Endothelial cell of umbilical vein (primary cell): ENCODE data around the gene CARNS1. TPM values are rescaled to one million over a fixed set of nuclear protein-coding genes. Genes with fewer than 3 reads are reported as not detected.

Experiments
- BruUV-seq: library from RNA; stranded (reverse); fragments of 400-500 nt; replicated peaks from 2 replicates; lab custom pipeline; 2021; lab: Mats Ljungman, UMichigan
- CTCF ChIA-PET: fragments of 300-600, 350-600 bp; sonication (Branson Sonifier 250); formaldehyde crosslinking; loops from one replicate; lab custom pipeline; 2021; ENCODE audit warnings: antibody characterized with exemption, inconsistent platforms; lab: Charles Lee
- POLR2A ChIA-PET: fragments of 300-600, 350-600 bp; sonication (Branson Sonifier 250); formaldehyde crosslinking; loops from one replicate; lab custom pipeline; 2021; ENCODE audit warnings: antibody characterized with exemption, inconsistent platforms; lab: Charles Lee
- DNase-seq: peaks from one replicate; pipeline ENCODE4 v3.0.0-alpha.2; 2011; ENCODE audit warnings: low read depth, low spot score
- FAIRE-seq: peaks from 2 replicates; lab custom pipeline; 2011; peaks lifted over from hg19 to GRCh38; lab: Jason Lieb, UNC
- H2AFZ ChIP-seq: 2 replicates; pipeline ENCODE4 v1.6.0; 2012; ENCODE audit warnings: low read depth, low read length, control low read depth, inconsistent platforms
- H3K27ac ChIP-seq: 2 replicates; pipeline ENCODE4 v1.5.1; 2011; ENCODE audit warnings: low read depth, mild to moderate bottlenecking, control low read depth, low read length, moderate library complexity; ENCODE audit not compliant: insufficient read depth
- H3K27me3 ChIP-seq, 2 experiments: 2 replicates each; pipeline versions ENCODE4 v1.6.0 to v1.6.1; 2011; ENCODE audit warnings: low read length in 2 of 2, mixed read lengths in 1 of 2; ENCODE audit not compliant: control insufficient read depth in 2 of 2, insufficient read depth in 2 of 2
- H3K36me3 ChIP-seq, 2 experiments: 2 replicates in 1 of 2; 3 replicates in 1 of 2; pipeline ENCODE4 v1.5.1; 2011; ENCODE audit warnings: low read length in 2 of 2, mild to moderate bottlenecking in 1 of 2, moderate library complexity in 1 of 2; ENCODE audit not compliant: control insufficient read depth in 2 of 2, insufficient read depth in 2 of 2; ENCODE audit errors: extremely low read depth in 1 of 2
- H3K4me1 ChIP-seq: 3 replicates; pipeline ENCODE4 v1.5.1; 2011; ENCODE audit warnings: mild to moderate bottlenecking, low read length; ENCODE audit not compliant: control insufficient read depth, insufficient read depth; ENCODE audit errors: extremely low read depth
- H3K4me2 ChIP-seq: 2 replicates; pipeline ENCODE4 v1.6.1; 2011; ENCODE audit warnings: low read length, control low read depth, mixed read lengths; ENCODE audit not compliant: insufficient read depth
- H3K4me3 ChIP-seq, 3 experiments: fragments of 200-600 bp in 1 of 3; sonication (generic), shearing (Covaris generic) in 1 of 3; replicated peaks in 1 of 3; 2 replicates each; pipeline ENCODE4 v1.5.1; 2011 to 2016; ENCODE audit warnings: control low read depth in 3 of 3, low read length in 3 of 3, mild to moderate bottlenecking in 2 of 3, inconsistent platforms in 1 of 3, low read depth in 1 of 3, moderate library complexity in 1 of 3; ENCODE audit not compliant: insufficient read depth in 1 of 3
- H3K79me2 ChIP-seq: 2 replicates; pipeline ENCODE4 v1.6.0; 2012; ENCODE audit warnings: low read length, inconsistent platforms; ENCODE audit not compliant: control insufficient read depth, insufficient read depth
- H3K9ac ChIP-seq: replicated peaks from 2 replicates; pipeline ENCODE3; 2011; ENCODE audit warnings: low read length, control low read depth; ENCODE audit not compliant: insufficient read depth; ENCODE audit errors: extremely low read depth
- H3K9me1 ChIP-seq: replicated peaks from 3 replicates; pipeline ENCODE4 v1.6.0; 2011; ENCODE audit warnings: mild to moderate bottlenecking, low read length; ENCODE audit not compliant: control insufficient read depth, insufficient read depth; ENCODE audit errors: extremely low read depth
- H3K9me3 ChIP-seq: replicated peaks from 2 replicates; pipeline ENCODE4 v1.5.1; 2012; ENCODE audit warnings: low read length, inconsistent platforms; ENCODE audit not compliant: control insufficient read depth, insufficient read depth
- H4K20me1 ChIP-seq: replicated peaks from 2 replicates; pipeline ENCODE3; 2011; ENCODE audit warnings: mild to moderate bottlenecking, low read length; ENCODE audit not compliant: control insufficient read depth, insufficient read depth; ENCODE audit errors: extremely low read depth
- EZH2 ChIP-seq: IDR thresholded peaks from 2 replicates; pipeline ENCODE4 v1.6.1; 2012; ENCODE audit warnings: borderline replicate concordance, low read depth, mild to moderate bottlenecking, moderate library complexity, low read length, inconsistent platforms; ENCODE audit not compliant: severe bottlenecking
- FOS ChIP-seq: IDR thresholded peaks from 2 replicates; pipeline ENCODE4 v1.6.1; 2011; ENCODE audit warnings: mild to moderate bottlenecking, low read length, moderate library complexity, borderline replicate concordance; ENCODE audit not compliant: insufficient read depth
- GATA2 ChIP-seq: IDR thresholded peaks from 2 replicates; pipeline ENCODE4 v1.7.0; 2011; ENCODE audit warnings: low read depth, mild to moderate bottlenecking, moderate library complexity, mixed read lengths, low read length; ENCODE audit not compliant: insufficient read length, insufficient read depth
- JUN ChIP-seq: IDR thresholded peaks from 2 replicates; pipeline ENCODE4 v1.6.1; 2011; ENCODE audit warnings: borderline replicate concordance, low read depth; ENCODE audit not compliant: insufficient read length, insufficient read depth
- MYC ChIP-seq: IDR thresholded peaks from one replicate; pipeline ENCODE4 v1.6.1; 2011; ENCODE audit warnings: mild to moderate bottlenecking, low read depth, low read length
- POLR2A ChIP-seq: IDR thresholded peaks from 2 replicates; pipeline ENCODE4 v1.6.1; 2012; ENCODE audit warnings: low read depth, mild to moderate bottlenecking, control low read depth, low read length
- POLR2AphosphoS5 ChIP-seq: IDR thresholded peaks from 2 replicates; pipeline ENCODE4 v1.6.1; 2012; ENCODE audit warnings: low read depth, mild to moderate bottlenecking, control low read depth, low read length, moderate library complexity; ENCODE audit not compliant: insufficient read depth
- dilution Hi-C: fragments of 300-500 bp; cut with MboI; formaldehyde crosslinking; loops from one replicate; pipeline ENCODE4 v1.15.0; 2019; ENCODE audit warnings: low sequenced_read_pairs; ENCODE audit not compliant: extremely low pct_ligation_motif_present
- intact Hi-C: fragments of 100-400 bp; cut with micrococcal nuclease; formaldehyde crosslinking; loops from one replicate; pipeline ENCODE4 v1.10.0; 2022
- polyA plus RNA-seq, 4 experiments: library from polyadenylated mRNA; depleted of rRNA in 3 of 4; stranded (reverse) in 3 of 4; unstranded in 1 of 4; fragments of >200 nt; gene quantifications; 2 replicates each; pipeline versions ENCODE4 v1.2.1 to v1.2.3, GENCODE V29; 2011 to 2012; ENCODE audit warnings: missing spikeins in 1 of 4
- total RNA-seq: library from RNA; stranded (reverse); gene quantifications from 2 replicates; pipeline ENCODE4 v1.2.3, GENCODE V29; 2021
- TF ChIP-seq, protein P1 (sequence below), 2 donors: IDR thresholded peaks; 1 replicate in 1 of 2; 2 replicates in 1 of 2; pipeline ENCODE4 v1.5.1; 2011; ENCODE audit warnings: low read length in 2 of 2, mild to moderate bottlenecking in 2 of 2, moderate library complexity in 2 of 2, control low read depth in 1 of 2, inconsistent platforms in 1 of 2, low read depth in 1 of 2; ENCODE audit not compliant: insufficient read depth in 1 of 2; ENCODE audit errors: extremely low read depth in 1 of 2
- TF ChIP-seq, protein P2 (sequence below): IDR thresholded peaks from 2 replicates; pipeline ENCODE4 v1.6.1; 2011; ENCODE audit not compliant: insufficient read depth, insufficient read length

CARNS1 gene
- total and polyA plus RNA-seq, 2 donors (not counting 3 experiments of a cell fraction or from before 2014, with no cell fraction given), result 0.14 to 0.35 TPM

DNA sequence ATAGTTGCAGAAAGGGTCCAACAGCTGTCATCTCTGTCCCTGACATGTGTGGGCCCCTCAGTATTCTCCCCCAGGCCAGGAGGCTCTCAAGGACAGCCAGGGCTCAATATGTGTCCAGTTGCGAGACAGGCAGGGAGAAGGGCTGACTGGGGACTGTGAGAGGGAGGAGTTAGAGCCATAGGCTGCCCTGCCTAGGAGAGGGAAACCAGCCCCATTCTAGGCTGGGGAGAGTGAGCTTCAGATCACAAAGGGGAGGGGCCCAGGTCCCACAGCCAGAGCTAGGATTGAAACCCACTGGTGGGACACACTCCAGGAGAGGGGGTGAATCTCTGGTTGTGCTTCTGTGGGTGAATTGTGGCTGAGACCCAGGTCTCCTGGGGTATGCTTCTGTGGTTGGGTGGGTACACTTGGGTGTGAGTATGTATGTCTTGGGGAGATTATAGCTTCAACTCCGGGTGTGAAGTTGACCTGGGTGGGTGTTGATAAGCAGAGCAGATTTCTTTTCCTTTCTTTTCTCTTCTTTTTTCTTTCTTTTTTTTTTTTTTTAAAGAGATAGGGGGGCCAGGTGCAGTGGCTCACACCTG, 2.1 kb upstream of the CARNS1 start:
- no peak for FAIRE-seq
- BruUV-seq, result no TSS peak
- Histone ChIP-seq H3K27ac (no peak overlapping the region), H3K9me1 (no peaks in the 10 kb centered on the region), H3K9ac (no peak overlapping the region), H3K4me2 (no peak overlapping the region), H2AFZ (no peak overlapping the region), H3K9me3 (no peaks in the 10 kb centered on the region), H3K27me3 (peaks cover 0 to 13% of the 10 kb centered on the region in 2 experiments), H3K36me3 (no peaks in the 10 kb centered on the region), H3K4me1 (no peaks in the 10 kb centered on the region), H4K20me1 (no peaks in the 10 kb centered on the region), H3K79me2 (no peaks in the 10 kb centered on the region), H3K4me3 (no peak overlapping the region)
- dilution Hi-C loops, result no loop called here
- ChIA-PET CTCF (interaction anchor here (0.8 to 3.7 kb wide), 3 partner anchors 12 to 62 kb away, joined by 3 to 22 read pairs (median 3); partner anchors contain the start of gene PPP1CA), POLR2A (no interaction called here)
- intact Hi-C loops, result no loop called here
- no peak for DNase-seq
- TF ChIP-seq POLR2A (no peak), EZH2 (no peak), FOS (no peak), JUN (no peak), POLR2AphosphoS5 (no peak), GATA2 (no peak), MYC (no peak)
- TF ChIP-seq, protein P1, sequence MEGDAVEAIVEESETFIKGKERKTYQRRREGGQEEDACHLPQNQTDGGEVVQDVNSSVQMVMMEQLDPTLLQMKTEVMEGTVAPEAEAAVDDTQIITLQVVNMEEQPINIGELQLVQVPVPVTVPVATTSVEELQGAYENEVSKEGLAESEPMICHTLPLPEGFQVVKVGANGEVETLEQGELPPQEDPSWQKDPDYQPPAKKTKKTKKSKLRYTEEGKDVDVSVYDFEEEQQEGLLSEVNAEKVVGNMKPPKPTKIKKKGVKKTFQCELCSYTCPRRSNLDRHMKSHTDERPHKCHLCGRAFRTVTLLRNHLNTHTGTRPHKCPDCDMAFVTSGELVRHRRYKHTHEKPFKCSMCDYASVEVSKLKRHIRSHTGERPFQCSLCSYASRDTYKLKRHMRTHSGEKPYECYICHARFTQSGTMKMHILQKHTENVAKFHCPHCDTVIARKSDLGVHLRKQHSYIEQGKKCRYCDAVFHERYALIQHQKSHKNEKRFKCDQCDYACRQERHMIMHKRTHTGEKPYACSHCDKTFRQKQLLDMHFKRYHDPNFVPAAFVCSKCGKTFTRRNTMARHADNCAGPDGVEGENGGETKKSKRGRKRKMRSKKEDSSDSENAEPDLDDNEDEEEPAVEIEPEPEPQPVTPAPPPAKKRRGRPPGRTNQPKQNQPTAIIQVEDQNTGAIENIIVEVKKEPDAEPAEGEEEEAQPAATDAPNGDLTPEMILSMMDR (IDR thresholded peaks at IDR 0.05; ENCODE audit: extremely low read depth in 1 of 2, insufficient read depth in 1 of 2, low read depth in 1 of 2, low read length in 2 of 2), result no peak
- TF ChIP-seq, protein P2, sequence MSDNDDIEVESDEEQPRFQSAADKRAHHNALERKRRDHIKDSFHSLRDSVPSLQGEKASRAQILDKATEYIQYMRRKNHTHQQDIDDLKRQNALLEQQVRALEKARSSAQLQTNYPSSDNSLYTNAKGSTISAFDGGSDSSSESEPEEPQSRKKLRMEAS, result no peak
